IMR-90 (cell line): Measurements from ENCODE around the gene CYTH1.

ENCODE experiments used
- POLR2A ChIP-seq: IDR thresholded peaks from 2 replicates; pipeline ENCODE4 v1.6.1; 2012; ENCODE audit warnings: mild to moderate bottlenecking, low read depth, low read length
- RAD21 ChIP-seq: IDR thresholded peaks from 2 replicates; pipeline ENCODE4 v1.6.1; 2012; ENCODE audit warnings: low read length, improper control_type of control experiment

GRCh38 chr17:78793968-78794367, 11.9 kb upstream of the CYTH1 start:
- TF ChIP-seq POLR2A (no peak), RAD21 (no peak)
